ENCODE data around the gene NCOA4. TPM values are rescaled to one million over a fixed set of nuclear protein-coding genes. Genes with fewer than 3 reads are reported as not detected.
A peak's percentile ranks its signal among the peaks of the same experiment; 100 is the strongest.
"Not testable (repeated sequence)": the region's sequence is repeated elsewhere in the genome, so short reads cannot be mapped to it uniquely, and the experiment has no call there.

Gene NCOA4
- total and polyA plus RNA-seq, 4 donors = 40.5 to 281 (median 109) TPM

DNA sequence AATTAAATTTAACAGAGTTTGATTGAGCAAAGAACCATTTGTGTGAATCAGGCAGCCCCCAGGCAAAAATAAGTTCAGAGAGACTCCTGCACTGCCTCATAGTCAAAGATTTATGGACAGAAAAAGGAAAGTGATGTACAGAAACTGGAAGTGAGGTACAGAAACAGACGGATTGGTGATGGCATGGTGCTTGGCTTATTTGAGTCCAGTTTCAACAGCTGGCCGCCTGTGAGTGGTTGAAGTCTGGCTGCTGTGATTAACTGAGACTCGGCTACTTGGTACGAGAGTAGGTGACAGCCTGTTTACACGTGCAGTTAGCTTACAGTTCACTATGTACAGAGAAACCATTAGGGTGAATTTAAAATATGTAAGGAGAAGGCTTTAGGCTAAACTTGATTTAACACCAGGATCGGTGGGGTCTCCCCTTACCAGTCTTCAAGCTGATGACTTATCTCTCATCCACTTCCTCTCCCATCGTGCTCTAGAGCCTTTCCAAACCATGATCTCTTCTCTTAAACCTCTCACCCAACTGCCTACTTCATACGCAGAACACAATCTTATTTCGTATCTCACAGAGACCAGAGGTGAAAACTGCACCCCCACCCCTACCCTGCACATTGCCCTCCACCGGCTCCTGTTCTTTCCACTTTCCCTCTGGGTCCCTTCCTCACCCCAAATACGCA, 20.7 kb upstream of the NCOA4 start:
- no peak for ATAC-seq (ENCODE audit: insufficient read depth, low FRiP score)
- Histone ChIP-seq H3K9ac (ENCODE audit: insufficient read depth in 1 of 2, low read length in 2 of 2) (no peak overlapping the region), H3K4me3 (no peak overlapping the region), H3K36me3 (ENCODE audit: control insufficient read depth in 4 of 4, insufficient read depth in 4 of 4, low read length in 4 of 4) (no peaks in the 10 kb centered on the region), H3K27ac (ENCODE audit: low read depth in 1 of 2, low read length in 1 of 2) (no peak overlapping the region), H3K27me3 (ENCODE audit: control insufficient read depth in 3 of 3, insufficient read depth in 3 of 3, low read length in 2 of 3) (no peaks in the 10 kb centered on the region), H3K4me1 (ENCODE audit: control insufficient read depth in 5 of 5, insufficient read depth in 5 of 5, low read length in 5 of 5) (peaks cover 0 to 19% (median 0%) of the 10 kb centered on the region in 5 donors), H3K9me3 (ENCODE audit: control insufficient read depth in 4 of 4, insufficient read depth in 3 of 4, low read length in 3 of 4) (no peaks in the 10 kb centered on the region)
- 56 to 69% methylated on average over 11 of the region's 11 CpGs for WGBS, 2 donors
- TF ChIP-seq, protein P1, sequence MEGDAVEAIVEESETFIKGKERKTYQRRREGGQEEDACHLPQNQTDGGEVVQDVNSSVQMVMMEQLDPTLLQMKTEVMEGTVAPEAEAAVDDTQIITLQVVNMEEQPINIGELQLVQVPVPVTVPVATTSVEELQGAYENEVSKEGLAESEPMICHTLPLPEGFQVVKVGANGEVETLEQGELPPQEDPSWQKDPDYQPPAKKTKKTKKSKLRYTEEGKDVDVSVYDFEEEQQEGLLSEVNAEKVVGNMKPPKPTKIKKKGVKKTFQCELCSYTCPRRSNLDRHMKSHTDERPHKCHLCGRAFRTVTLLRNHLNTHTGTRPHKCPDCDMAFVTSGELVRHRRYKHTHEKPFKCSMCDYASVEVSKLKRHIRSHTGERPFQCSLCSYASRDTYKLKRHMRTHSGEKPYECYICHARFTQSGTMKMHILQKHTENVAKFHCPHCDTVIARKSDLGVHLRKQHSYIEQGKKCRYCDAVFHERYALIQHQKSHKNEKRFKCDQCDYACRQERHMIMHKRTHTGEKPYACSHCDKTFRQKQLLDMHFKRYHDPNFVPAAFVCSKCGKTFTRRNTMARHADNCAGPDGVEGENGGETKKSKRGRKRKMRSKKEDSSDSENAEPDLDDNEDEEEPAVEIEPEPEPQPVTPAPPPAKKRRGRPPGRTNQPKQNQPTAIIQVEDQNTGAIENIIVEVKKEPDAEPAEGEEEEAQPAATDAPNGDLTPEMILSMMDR (IDR thresholded peaks at IDR 0.05; ENCODE audit: control extremely low read depth, extremely low read depth) = no peak
- DNase-seq = peak in 1 of 3 donors; percentile 48

DNA sequence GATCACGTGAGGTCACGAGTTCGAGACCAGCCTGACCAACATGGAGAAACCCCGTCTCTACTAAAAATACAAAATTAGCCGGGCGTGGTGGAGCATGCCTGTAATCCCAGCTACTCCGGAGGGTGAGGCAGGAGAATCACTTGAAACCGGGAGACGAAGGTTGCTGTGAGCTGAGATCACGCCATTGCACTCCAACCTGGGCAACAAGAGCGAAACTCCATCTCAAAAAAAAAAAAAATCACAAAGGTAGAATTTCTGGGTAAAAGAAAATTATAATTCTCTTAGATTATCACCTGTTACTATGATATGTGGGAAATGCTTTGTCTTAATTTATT, 19.0 kb upstream of the NCOA4 start:
- not testable (repeated sequence) for H3K9ac ChIP-seq (ENCODE audit: insufficient read depth in 1 of 2, low read length in 2 of 2); DNase-seq; ATAC-seq (ENCODE audit: insufficient read depth, low FRiP score); H3K27ac ChIP-seq (ENCODE audit: low read depth in 1 of 2, low read length in 1 of 2); H3K9me3 ChIP-seq (ENCODE audit: control insufficient read depth in 4 of 4, insufficient read depth in 3 of 4, low read length in 3 of 4); H3K36me3 ChIP-seq (ENCODE audit: control insufficient read depth in 4 of 4, insufficient read depth in 4 of 4, low read length in 4 of 4); H3K4me3 ChIP-seq; H3K27me3 ChIP-seq (ENCODE audit: control insufficient read depth in 3 of 3, insufficient read depth in 3 of 3, low read length in 2 of 3)
- WGBS, 2 donors = 96 to 98% methylated on average over 11 of the region's 11 CpGs
- H3K4me1 ChIP-seq (ENCODE audit: control insufficient read depth in 5 of 5, insufficient read depth in 5 of 5, low read length in 5 of 5) = peaks cover 0 to 15% (median 0%) of the 10 kb centered on the region in 5 donors

DNA sequence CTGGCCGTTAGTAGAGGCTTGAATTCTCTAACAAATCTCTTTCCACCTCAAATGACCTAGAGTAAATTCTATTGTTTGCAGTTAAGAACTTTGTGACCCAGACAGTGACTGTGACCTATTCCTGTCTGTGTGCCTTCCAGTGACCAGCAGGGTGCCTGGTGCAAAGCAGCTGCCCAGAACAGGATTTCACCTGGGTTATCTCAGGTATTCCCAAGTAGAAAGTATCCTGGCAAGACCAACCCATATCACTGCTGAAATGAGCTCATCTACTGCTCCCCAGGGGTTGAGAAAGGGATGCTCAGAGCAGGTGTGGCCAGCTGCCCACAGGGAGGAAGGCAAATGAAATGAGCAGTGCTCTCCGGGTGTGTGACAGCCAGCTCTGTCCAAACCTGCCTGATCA, 17.7 kb upstream of the NCOA4 start:
- WGBS, 2 donors = 51 to 61% methylated on average over 2 of the region's 2 CpGs
- no peak overlapping the region for H3K9ac ChIP-seq (ENCODE audit: insufficient read depth in 1 of 2, low read length in 2 of 2)
- H3K27me3 ChIP-seq (ENCODE audit: control insufficient read depth in 3 of 3, insufficient read depth in 3 of 3, low read length in 2 of 3) = no peaks in the 10 kb centered on the region
- H3K9me3 ChIP-seq (ENCODE audit: control insufficient read depth in 4 of 4, insufficient read depth in 3 of 4, low read length in 3 of 4) = no peaks in the 10 kb centered on the region
- H3K4me1 ChIP-seq (ENCODE audit: control insufficient read depth in 5 of 5, insufficient read depth in 5 of 5, low read length in 5 of 5) = peaks cover 0 to 15% (median 0%) of the 10 kb centered on the region in 5 donors
- no peak for ATAC-seq (ENCODE audit: insufficient read depth, low FRiP score)
- H3K4me3 ChIP-seq = no peak overlapping the region
- no peak overlapping the region for H3K27ac ChIP-seq (ENCODE audit: low read depth in 1 of 2, low read length in 1 of 2)
- no peaks in the 10 kb centered on the region for H3K36me3 ChIP-seq (ENCODE audit: control insufficient read depth in 4 of 4, insufficient read depth in 4 of 4, low read length in 4 of 4)
- TF ChIP-seq, protein P1 (IDR thresholded peaks at IDR 0.05; ENCODE audit: control extremely low read depth, extremely low read depth) = no peak
- no peak for DNase-seq

DNA sequence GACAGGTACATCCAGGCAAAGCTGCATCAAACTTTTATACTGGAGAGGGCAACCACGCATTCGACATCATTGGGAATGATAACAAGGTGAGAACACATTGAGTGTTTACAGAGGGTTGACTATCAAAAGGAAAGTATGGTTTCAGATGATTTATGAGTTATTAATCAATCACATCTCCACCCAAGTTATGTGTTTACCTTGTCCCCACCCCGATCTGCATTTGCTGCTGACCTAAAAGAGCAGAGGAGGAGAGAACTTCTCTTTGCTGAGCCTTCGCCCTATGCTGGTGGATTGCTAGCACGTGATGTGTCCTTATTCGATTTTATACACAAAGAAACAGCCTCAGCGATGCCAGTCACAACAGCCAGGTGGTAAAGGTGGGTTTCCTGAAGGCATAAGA, 15.8 kb upstream of the NCOA4 start, which contains the start of gene MSMB:
Gene MSMB (minus strand): TSS at position 9 of the 400 bp plus-strand sequence. CDS start 32 bp downstream, outside the sequence.
- Histone ChIP-seq H3K4me1 (ENCODE audit: control insufficient read depth in 5 of 5, insufficient read depth in 5 of 5, low read length in 5 of 5) (peaks cover 0 to 7% (median 0%) of the 10 kb centered on the region in 5 donors), H3K27ac (ENCODE audit: low read depth in 1 of 2, low read length in 1 of 2) (no peak within 1 kb of the TSS), H3K4me3 (no peak within 1 kb of the TSS), H3K27me3 (ENCODE audit: control insufficient read depth in 3 of 3, insufficient read depth in 3 of 3, low read length in 2 of 3) (peaks cover 0 to 2% (median 0%) of the 10 kb centered on the region in 3 donors), H3K9ac (ENCODE audit: insufficient read depth in 1 of 2, low read length in 2 of 2) (no peak within 1 kb of the TSS), H3K36me3 (ENCODE audit: control insufficient read depth in 4 of 4, insufficient read depth in 4 of 4, low read length in 4 of 4) (no peaks in the 10 kb centered on the region), H3K9me3 (ENCODE audit: control insufficient read depth in 4 of 4, insufficient read depth in 3 of 4, low read length in 3 of 4) (no peaks in the 10 kb centered on the region)
- 84 to 91% methylated on average over 7 of the region's 7 CpGs for WGBS, 2 donors
- TF ChIP-seq, protein P1 (IDR thresholded peaks at IDR 0.05; ENCODE audit: control extremely low read depth, extremely low read depth) = no peak
- ATAC-seq (ENCODE audit: insufficient read depth, low FRiP score) = no peak
- no peak for DNase-seq
